H1 (cell line): Measurements from ENCODE around the gene PHKA1. TPM values are rescaled to one million over a fixed set of nuclear protein-coding genes. Genes with fewer than 3 reads are reported as not detected.

Source experiments
- CTCF ChIA-PET: fragments of 300-600 bp; sonication (Branson Sonifier 250); formaldehyde crosslinking; loops from one replicate; lab custom pipeline; 2021; ENCODE audit not compliant: partially characterized antibody; lab: Charles Lee
- POLR2A ChIA-PET: fragments of 300-600 bp; sonication (Branson Sonifier 250); formaldehyde crosslinking; loops from one replicate; lab custom pipeline; 2021; ENCODE audit warnings: inconsistent platforms; ENCODE audit not compliant: partially characterized antibody; lab: Charles Lee
- DNase-seq, 2 experiments: peaks; one replicate each; pipeline versions ENCODE4 v3.0.0 to v3.0.0-alpha.2; 2010 to 2022; ENCODE audit warnings: low spot score in 2 of 2, low read depth in 1 of 2, mixed read lengths in 1 of 2
- FAIRE-seq: peaks from 2 replicates; lab custom pipeline; 2011; peaks lifted over from hg19 to GRCh38; lab: Jason Lieb, UNC
- H2AFZ ChIP-seq: 2 replicates; pipeline ENCODE4 v1.8.1; 2012; ENCODE audit warnings: low read length, inconsistent platforms
- H2AK5ac ChIP-seq: 2 replicates; pipeline ENCODE4 v1.6.1; 2013; ENCODE audit warnings: low read depth, low read length
- H2BK120ac ChIP-seq: replicated peaks from 2 replicates; pipeline ENCODE3; 2013; ENCODE audit warnings: low read depth, low read length, inconsistent platforms
- H2BK12ac ChIP-seq: 2 replicates; pipeline ENCODE4 v1.6.1; 2013; ENCODE audit warnings: low read depth, low read length
- H2BK15ac ChIP-seq: 2 replicates; pipeline ENCODE4 v1.6.1; 2013; ENCODE audit warnings: low read length
- H2BK20ac ChIP-seq: 2 replicates; pipeline ENCODE4 v1.6.1; 2013; ENCODE audit warnings: low read length
- H2BK5ac ChIP-seq: 2 replicates; pipeline ENCODE4 v1.6.1; 2013; ENCODE audit warnings: low read depth, low read length
- H3K14ac ChIP-seq: 2 replicates; pipeline ENCODE4 v1.6.1; 2013; ENCODE audit warnings: inconsistent platforms; ENCODE audit not compliant: insufficient read length
- H3K18ac ChIP-seq: 2 replicates; pipeline ENCODE4 v1.6.1; 2013; ENCODE audit warnings: low read length; ENCODE audit errors: extremely low read depth
- H3K23ac ChIP-seq: 2 replicates; pipeline ENCODE4 v1.6.1; 2013; ENCODE audit warnings: inconsistent platforms; ENCODE audit not compliant: insufficient read length
- H3K23me2 ChIP-seq: 2 replicates; pipeline ENCODE4 v1.6.1; 2013; ENCODE audit warnings: low read depth, low read length
- H3K27ac ChIP-seq: 2 replicates; pipeline ENCODE4 v1.6.1; 2011; ENCODE audit warnings: low read depth, low read length, inconsistent platforms
- H3K27me3 ChIP-seq, 4 experiments: replicated peaks in 1 of 4; 1 replicate in 1 of 4; 2 replicates in 3 of 4; pipeline versions ENCODE4 v1.6.1 to v1.8.1; 2011 to 2013; ENCODE audit warnings: low read length in 3 of 4, mild to moderate bottlenecking in 3 of 4, inconsistent platforms in 2 of 4, mixed read lengths in 2 of 4, moderate library complexity in 1 of 4; ENCODE audit not compliant: control insufficient read depth in 3 of 4, insufficient read depth in 3 of 4; ENCODE audit errors: extremely low read depth in 1 of 4
- H3K36me3 ChIP-seq, 4 experiments: 2 replicates each; pipeline versions ENCODE4 v1.6.1 to v1.8.1; 2011 to 2013; ENCODE audit warnings: mild to moderate bottlenecking in 4 of 4, low read length in 3 of 4, moderate library complexity in 2 of 4, control low read depth in 1 of 4, inconsistent platforms in 1 of 4; ENCODE audit not compliant: insufficient read depth in 4 of 4, control insufficient read depth in 2 of 4
- H3K4ac ChIP-seq: replicated peaks from 2 replicates; pipeline ENCODE3; 2013; ENCODE audit warnings: low read length, low read depth, mixed read lengths, inconsistent platforms; ENCODE audit not compliant: insufficient read length
- H3K4me1 ChIP-seq, 4 experiments: replicated peaks in 1 of 4; 1 replicate in 1 of 4; 2 replicates in 3 of 4; pipeline versions ENCODE4 v1.6.1 to v1.8.1; 2011 to 2013; ENCODE audit warnings: low read length in 3 of 4, inconsistent platforms in 2 of 4, mixed read lengths in 1 of 4; ENCODE audit not compliant: insufficient read depth in 4 of 4, control insufficient read depth in 3 of 4
- H3K4me2 ChIP-seq, 2 experiments: 2 replicates each; pipeline versions ENCODE4 v1.6.1 to v1.8.1; 2011 to 2013; ENCODE audit warnings: low read depth in 2 of 2, low read length in 2 of 2, control low read depth in 1 of 2, inconsistent platforms in 1 of 2, mild to moderate bottlenecking in 1 of 2; ENCODE audit not compliant: insufficient read depth in 1 of 2
- H3K4me3 ChIP-seq, 4 experiments: fragments of 200-600, 300-600 bp in 1 of 4; sonication (generic), shearing (Covaris generic), sonication (Bioruptor Twin) in 1 of 4; 2 replicates each; pipeline versions ENCODE4 v1.5.1 to v1.8.1; 2011 to 2016; ENCODE audit warnings: low read length in 4 of 4, low read depth in 3 of 4, control low read depth in 2 of 4, inconsistent platforms in 2 of 4, mild to moderate bottlenecking in 2 of 4, mixed read lengths in 1 of 4, moderate library complexity in 1 of 4; ENCODE audit not compliant: insufficient read depth in 2 of 4; ENCODE audit errors: extremely low read depth in 1 of 4
- H3K56ac ChIP-seq: replicated peaks from 2 replicates; pipeline ENCODE3; 2013; ENCODE audit warnings: low read depth, mild to moderate bottlenecking, mixed read lengths, low read length, inconsistent platforms; ENCODE audit not compliant: insufficient read length
- H3K79me1 ChIP-seq: 2 replicates; pipeline ENCODE4 v1.6.1; 2013; ENCODE audit warnings: low read depth, low read length, control low read depth
- H3K79me2 ChIP-seq, 2 experiments: 2 replicates each; pipeline versions ENCODE4 v1.6.1 to v1.8.1; 2012 to 2013; ENCODE audit warnings: low read length in 2 of 2, mild to moderate bottlenecking in 2 of 2, inconsistent platforms in 1 of 2; ENCODE audit not compliant: insufficient read depth in 2 of 2, control insufficient read depth in 1 of 2
- H3K9ac ChIP-seq, 4 experiments: replicated peaks in 1 of 4; 1 replicate in 1 of 4; 2 replicates in 3 of 4; pipeline versions ENCODE4 v1.6.1 to v1.8.1; 2011 to 2013; ENCODE audit warnings: low read depth in 3 of 4, low read length in 3 of 4, control low read depth in 2 of 4, mild to moderate bottlenecking in 2 of 4, moderate library complexity in 2 of 4, inconsistent platforms in 1 of 4; ENCODE audit errors: extremely low read depth in 1 of 4
- H3K9me3 ChIP-seq, 2 experiments: 2 replicates each; pipeline versions ENCODE4 v1.6.1 to v1.8.1; 2012 to 2013; ENCODE audit warnings: mild to moderate bottlenecking in 2 of 2, moderate library complexity in 2 of 2, control low read depth in 1 of 2, inconsistent platforms in 1 of 2, low read depth in 1 of 2, low read length in 1 of 2, mixed read lengths in 1 of 2; ENCODE audit not compliant: insufficient read depth in 2 of 2
- H4K20me1 ChIP-seq, 2 experiments: replicated peaks in 1 of 2; 2 replicates each; pipeline versions ENCODE3 to v1.8.1; 2011 to 2013; ENCODE audit warnings: inconsistent platforms in 2 of 2, low read length in 2 of 2, mild to moderate bottlenecking in 1 of 2; ENCODE audit not compliant: insufficient read depth in 2 of 2, control insufficient read depth in 1 of 2
- H4K5ac ChIP-seq: 2 replicates; pipeline ENCODE4 v1.6.1; 2013; ENCODE audit warnings: low read length, low read depth, mixed read lengths, inconsistent platforms; ENCODE audit not compliant: insufficient read length
- H4K8ac ChIP-seq: 2 replicates; pipeline ENCODE4 v1.8.0; 2013; ENCODE audit warnings: mild to moderate bottlenecking, moderate library complexity, low read length, inconsistent platforms; ENCODE audit not compliant: insufficient read depth; ENCODE audit errors: extremely low read depth
- H4K91ac ChIP-seq: replicated peaks from 2 replicates; pipeline ENCODE3; 2013; ENCODE audit warnings: low read length, mixed read lengths, inconsistent platforms; ENCODE audit not compliant: insufficient read length
- BRCA1 ChIP-seq: IDR thresholded peaks from 2 replicates; pipeline ENCODE4 v1.6.1; 2012; ENCODE audit warnings: low read depth, low read length, improper control_type of control experiment
- CHD2 ChIP-seq: IDR thresholded peaks from 2 replicates; pipeline ENCODE4 v1.6.1; 2012; ENCODE audit warnings: low read length, improper control_type of control experiment
- CREB1 ChIP-seq: IDR thresholded peaks from 2 replicates; pipeline ENCODE4 v1.6.1; 2012; ENCODE audit warnings: inconsistent platforms
- CTBP2 ChIP-seq: IDR thresholded peaks from 2 replicates; pipeline ENCODE4 v1.7.0; 2011; ENCODE audit warnings: borderline replicate concordance, mild to moderate bottlenecking, moderate library complexity, mixed read lengths, low read length; ENCODE audit not compliant: insufficient read depth, insufficient read length
- EZH2 ChIP-seq: fragments of 200-600 bp; sonication (generic); IDR thresholded peaks from 2 replicates; pipeline ENCODE4 v1.7.1; 2012; ENCODE audit warnings: low read depth, mild to moderate bottlenecking, moderate library complexity, low read length, inconsistent platforms; ENCODE audit not compliant: severe bottlenecking
- HDAC2 ChIP-seq, 2 experiments: fragments of 300-600 bp in 1 of 2; sonication (generic) in 1 of 2; IDR thresholded peaks; 2 replicates each; pipeline ENCODE4 v1.6.1; 2011 to 2012; ENCODE audit warnings: low read depth in 2 of 2, low read length in 2 of 2, mild to moderate bottlenecking in 2 of 2, moderate library complexity in 2 of 2, borderline replicate concordance in 1 of 2, inconsistent platforms in 1 of 2
- KDM4A ChIP-seq: IDR thresholded peaks from one replicate; pipeline ENCODE4 v1.7.1; 2012; ENCODE audit warnings: low read depth, mild to moderate bottlenecking, moderate library complexity, low read length, inconsistent platforms; ENCODE audit not compliant: severe bottlenecking
- RNF2 ChIP-seq: fragments of 200-900, 300-1000 bp; sonication (generic); IDR thresholded peaks from 2 replicates; pipeline ENCODE4 v1.7.1; 2016; ENCODE audit warnings: borderline replicate concordance, low read depth, mild to moderate bottlenecking, antibody characterized with exemption, low read length; ENCODE audit not compliant: poor library complexity, severe bottlenecking; ENCODE audit errors: missing control alignments
- SAP30 ChIP-seq: fragments of 300-600 bp; sonication (generic); IDR thresholded peaks from 2 replicates; pipeline ENCODE4 v1.7.1; 2012; ENCODE audit warnings: low read length, moderate library complexity, mild to moderate bottlenecking, inconsistent platforms; ENCODE audit not compliant: insufficient read depth, insufficient replicate concordance
- SUZ12 ChIP-seq: fragments of 200-600 bp; sonication (generic); IDR thresholded peaks from 2 replicates; pipeline ENCODE4 v1.6.1; 2012; ENCODE audit warnings: mild to moderate bottlenecking, inconsistent platforms, low read length, moderate library complexity, mixed read lengths
- TAF7 ChIP-seq: optimal IDR thresholded peaks from 2 replicates; pipeline ENCODE3; 2011; ENCODE audit warnings: low read depth, mild to moderate bottlenecking, inconsistent platforms, low read length, moderate library complexity, borderline replicate concordance
- WGBS, 2 experiments: shearing (Covaris generic) in 1 of 2; methylation state at CpG; one replicate each; pipeline versions ENCODE4 v1.1.6 to v1.1.7; 2013 to 2015; ENCODE audit warnings: low lambda C conversion rate in 2 of 2, mixed read lengths in 2 of 2, inconsistent platforms in 1 of 2, low coverage in 1 of 2, missing lambda C conversion rate in 1 of 2; ENCODE audit not compliant: insufficient replicate concordance in 2 of 2, insufficient coverage in 1 of 2, insufficient read length in 1 of 2; ENCODE audit errors: extremely low coverage in 1 of 2, missing lambda C conversion rate in 1 of 2; 5-methylcytosine and 5-hydroxymethylcytosine counted together
- polyA plus RNA-seq, 7 experiments: library from polyadenylated mRNA; depleted of rRNA in 3 of 7; stranded (reverse) in 5 of 7; unstranded in 2 of 7; fragments of >200 nt in 5 of 7; fragments of 200-250 nt in 2 of 7; gene quantifications; 1 replicate in 5 of 7; 2 replicates in 1 of 7; 4 replicates in 1 of 7; pipeline versions ENCODE4 v1.2.1 to v1.2.3, GENCODE V29; 2011 to 2013; ENCODE audit warnings: missing spikeins in 2 of 7, mixed read lengths in 2 of 7
- total RNA-seq: library from RNA; stranded (reverse); fragmentation: NEBNext Ultra II Directional; extraction: Animal tissue kit (Norgen Biotek cat#: 25700); gene quantifications from 2 replicates; pipeline ENCODE4 v1.2.1, GENCODE V29; 2021
- TF ChIP-seq, protein P1 (sequence below): IDR thresholded peaks from 2 replicates; pipeline ENCODE4 v1.6.1; 2011; ENCODE audit warnings: low read depth, mild to moderate bottlenecking, low read length; ENCODE audit not compliant: insufficient read depth

Gene PHKA1
- total and polyA plus RNA-seq, 2 of the 8 experiments (the other 6 are each of a cell fraction or from before 2014, with no cell fraction given) = 4.2 to 7.2 TPM

GRCh38 chrX:72713130-72713529 lies 976 bp downstream of the PHKA1 start:
- H3K27me3 ChIP-seq = 0 out of 7 replicates have a peak, but pooled peaks cover 0 to 3% (median 0%) of the 10 kb centered on the region in 4 experiments
- H2BK15ac ChIP-seq = no peak overlapping the region
- no peak overlapping the region for H3K9ac ChIP-seq
- no peak for TF ChIP-seq CTBP2
- no peak for TF ChIP-seq SUZ12
- no peak for TF ChIP-seq RNF2
- no peak for TF ChIP-seq TAF7
- TF ChIP-seq CREB1 = no peak
- no peak for TF ChIP-seq SAP30
- no peak for TF ChIP-seq CHD2
- no peak for TF ChIP-seq EZH2
- TF ChIP-seq HDAC2 (IDR thresholded peaks at IDR 0.05; ENCODE audit: borderline replicate concordance in 1 of 2, low read depth in 2 of 2, low read length in 2 of 2) = no peak
- TF ChIP-seq, protein P1, sequence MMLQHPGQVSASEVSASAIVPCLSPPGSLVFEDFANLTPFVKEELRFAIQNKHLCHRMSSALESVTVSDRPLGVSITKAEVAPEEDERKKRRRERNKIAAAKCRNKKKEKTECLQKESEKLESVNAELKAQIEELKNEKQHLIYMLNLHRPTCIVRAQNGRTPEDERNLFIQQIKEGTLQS = no peak
- TF ChIP-seq KDM4A = no peak
- no peak for TF ChIP-seq BRCA1

More at GRCh38 chrX:72713130-72713529, 976 bp downstream of the PHKA1 start:
- Histone ChIP-seq H3K79me1 (no peaks in the 10 kb centered on the region), H3K9me3 (no peaks in the 10 kb centered on the region), H4K20me1 (no peaks in the 10 kb centered on the region), H2BK120ac (no peak overlapping the region), H4K91ac (no peak overlapping the region), H3K36me3 (no peaks in the 10 kb centered on the region), H3K4ac (no peak overlapping the region), H3K4me2 (peak overlapping the region; percentile 2 to 69; a peak in 3 of 4 replicates), H2BK20ac (no peak overlapping the region), H3K4me3 (peak overlapping the region in 3 of 4 experiments; percentile 43 to 72 (median 51); a peak in 7 of 8 replicates), H2AK5ac (no peak overlapping the region), H4K5ac (no peak overlapping the region), H4K8ac (no peak overlapping the region), H3K18ac (no peak overlapping the region), H2AFZ (no peak overlapping the region), H2BK5ac (no peak overlapping the region), H3K56ac (no peak overlapping the region), H3K79me2 (no peaks in the 10 kb centered on the region), H3K23me2 (peaks cover 4% of the 10 kb centered on the region; the same call in 1 of the 2 replicates), H3K14ac (no peak overlapping the region), H2BK12ac (no peak overlapping the region), H3K27ac (no peak overlapping the region), H3K23ac (no peak overlapping the region), H3K4me1 (peaks cover 0 to 4% (median 0%) of the 10 kb centered on the region in 4 experiments; a peak in 2 of 7 replicates)
- FAIRE-seq (no peak), DNase-seq (no peak)
- 81% methylated on average over 3 of the region's 3 CpGs; no CpG with 5 or more reads in 1 of the 2 experiments for WGBS, 2 experiments
- ChIA-PET POLR2A (no interaction called here), CTCF (no interaction called here)
